ENCODE measurements around the gene DEFB114. TPM values are rescaled to one million over a fixed set of nuclear protein-coding genes. Genes with fewer than 3 reads are reported as not detected.

The DEFB114 gene
- total RNA-seq, 1 experiment from 2014 or later, result not detected

- Mint-ChIP-seq H3K9me3 (peaks cover 3 to 5% of the 10 kb centered on the region in 2 experiments; a peak in 3 of 5 replicates), H3K4me3 (no peak overlapping the region), H3K27me3 (ENCODE audit: low read depth) (no peaks in the 10 kb centered on the region), H3K4me1 (no peaks in the 10 kb centered on the region), H3K27ac (no peak overlapping the region), H3K36me3 (ENCODE audit: insufficient read depth in 1 of 3, low read depth in 3 of 3) (peaks cover 0 to 5% (median 0%) of the 10 kb centered on the region in 3 experiments; a peak in 3 of 7 replicates)
- Histone ChIP-seq H3K9ac (ENCODE audit: extremely low read depth, insufficient read length, low read length) (no peak overlapping the region), H2BK15ac (ENCODE audit: low read depth, low read length) (no peak overlapping the region), H3T11ph (ENCODE audit: low read length) (no peak overlapping the region), H3K23me2 (ENCODE audit: insufficient read length, low read depth, low read length, poor library complexity, severe bottlenecking) (no peaks in the 10 kb centered on the region), H2BK20ac (ENCODE audit: low read depth, low read length, poor library complexity, severe bottlenecking) (no peak overlapping the region), H3K79me2 (ENCODE audit: insufficient read depth, low read length) (no peaks in the 10 kb centered on the region), H3K79me1 (ENCODE audit: insufficient read depth, low read depth, low read length, poor library complexity, severe bottlenecking) (no peaks in the 10 kb centered on the region), H2BK5ac (ENCODE audit: insufficient read length, low read length) (no peak overlapping the region), H3K4me2 (ENCODE audit: insufficient read depth, insufficient read length, low read length) (no peak overlapping the region), H3K4ac (ENCODE audit: low read depth, low read length) (no peak overlapping the region), H3K14ac (ENCODE audit: insufficient read depth, low read length) (no peak overlapping the region), H3K23ac (ENCODE audit: insufficient read length, low read depth, low read length) (no peak overlapping the region), H2BK120ac (ENCODE audit: low read depth, low read length, poor library complexity, severe bottlenecking) (no peak overlapping the region), H4K8ac (replicated peaks; ENCODE audit: insufficient read length, low read depth, low read length) (no peak overlapping the region), H3K27me3 (ENCODE audit: insufficient read depth, low read length) (no peaks in the 10 kb centered on the region), H3K27ac (ENCODE audit: insufficient read length, low read depth, low read length) (no peak overlapping the region), H4K20me1 (ENCODE audit: control insufficient read depth, insufficient read depth, insufficient read length) (no peaks in the 10 kb centered on the region), H2BK12ac (ENCODE audit: insufficient read length, low read depth, low read length) (no peak overlapping the region), H3K4me1 (ENCODE audit: insufficient read depth, low read length) (no peaks in the 10 kb centered on the region), H2AK5ac (ENCODE audit: insufficient read length, low read length) (no peak overlapping the region), H2AFZ (ENCODE audit: low read length) (no peak overlapping the region), H3K9me3 (ENCODE audit: control insufficient read depth, low read depth, low read length) (no peaks in the 10 kb centered on the region), H4K5ac (ENCODE audit: insufficient read length, low read depth, low read length) (no peak overlapping the region), H3K18ac (ENCODE audit: insufficient read length, low read depth, low read length) (no peak overlapping the region), H4K91ac (ENCODE audit: insufficient read length, low read depth, low read length) (no peak overlapping the region), H3K56ac (ENCODE audit: insufficient read length, low read depth, low read length) (no peak overlapping the region)
- WGBS (ENCODE audit: extremely low coverage, insufficient read length, low lambda C conversion rate), result no CpG with 5 or more reads among the region's 3 CpGs
- no peak for TF ChIP-seq CTCF (conservative IDR thresholded peaks at IDR 0.05)
- no peak for DNase-seq
Measured at GRCh38 chr6:49939993-49940498, 23.9 kb downstream of the DEFB114 start.

Data from H9 (cell line).